ENCODE data around the gene APBB3. TPM values are rescaled to one million over a fixed set of nuclear protein-coding genes. Genes with fewer than 3 reads are reported as not detected.

The APBB3 gene
- total and polyA plus RNA-seq, 2 experiments from 2014 or later, result 13.1 to 13.8 TPM

DNA sequence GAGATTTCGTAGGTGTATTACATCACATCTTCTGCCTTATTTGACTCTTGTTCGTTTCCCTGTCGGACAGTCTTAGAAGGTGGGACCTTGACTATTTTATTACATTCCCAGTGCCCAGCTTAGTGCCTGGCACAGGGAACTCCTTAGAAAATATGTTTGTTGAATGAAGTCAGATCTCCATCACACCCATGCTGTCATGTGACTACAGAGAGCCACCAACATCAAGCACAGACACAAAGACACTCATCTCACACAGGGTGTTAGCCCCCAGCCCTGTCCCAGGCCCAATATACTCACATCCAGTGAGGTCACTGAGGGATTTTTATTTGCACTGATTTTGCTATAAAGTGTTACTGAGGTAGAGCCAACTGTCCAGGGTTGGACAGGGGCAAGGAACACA lies 6.4 kb downstream of the APBB3 start:
- Histone ChIP-seq H3K4me1 (ENCODE audit: insufficient read depth) (peaks cover 32% of the 10 kb centered on the region), H2AFZ (peak overlapping the region; percentile 69), H3K4me2 (ENCODE audit: unreplicated experiment) (peak overlapping the region; percentile 94), H3K9me2 (ENCODE audit: insufficient read depth) (no peaks in the 10 kb centered on the region), H3K27me3 (replicated peaks; ENCODE audit: insufficient read depth) (no peaks in the 10 kb centered on the region), H3K36me3 (ENCODE audit: low read depth) (0 out of 2 replicates have a peak, but pooled peaks cover 6% of the 10 kb centered on the region), H3K27ac (peak overlapping the region; percentile 84), H3F3A (ENCODE audit: insufficient read depth) (peaks cover 34% of the 10 kb centered on the region), H4K20me1 (ENCODE audit: insufficient read depth) (0 out of 2 replicates have a peak, but pooled peaks cover 6% of the 10 kb centered on the region), H3K4me3 (peak overlapping the region; percentile 86), H3K9ac (peak overlapping the region; percentile 98), H3K79me2 (ENCODE audit: insufficient read depth) (peaks cover 47% of the 10 kb centered on the region), H3K9me3 (ENCODE audit: low read depth) (no peaks in the 10 kb centered on the region)
- DNase-seq, result no peak
- in situ Hi-C loops (cut with MboI), result no loop called here
- TF ChIP-seq EZH2 (IDR thresholded peaks at IDR 0.05; ENCODE audit: insufficient read depth, poor library complexity, severe bottlenecking), result no peak
- WGBS, 2 experiments (ENCODE audit: low coverage in 1 of 2, low lambda C conversion rate in 2 of 2, missing lambda C conversion rate in 2 of 2), result 80 to 86% methylated on average over 3 of the region's 3 CpGs

GRCh38 chr5:140557136-140557805 lies 7.1 kb downstream of the APBB3 start, which contains the start of gene SRA1:
SRA1 (minus strand) TSS chr5:140557473; CDS start chr5:140557452, 21 bp downstream.
- H2AFZ ChIP-seq, result peak within 1 kb of the TSS; percentile 69
- H3K4me3 ChIP-seq, result peak within 1 kb of the TSS; percentile 86
- H3K36me3 ChIP-seq (ENCODE audit: low read depth), result 0 out of 2 replicates have a peak, but pooled peaks cover 11% of the 10 kb centered on the region
- H3K4me2 ChIP-seq (ENCODE audit: unreplicated experiment), result peak within 1 kb of the TSS; percentile 94
- no peaks in the 10 kb centered on the region for H3K27me3 ChIP-seq (replicated peaks; ENCODE audit: insufficient read depth)
- DNase-seq, result peak; percentile 96
- H3K9me2 ChIP-seq (ENCODE audit: insufficient read depth), result no peaks in the 10 kb centered on the region
- TF ChIP-seq EZH2 (IDR thresholded peaks at IDR 0.05; ENCODE audit: insufficient read depth, poor library complexity, severe bottlenecking), result no peak
- no peak for TF ChIP-seq EZH2phosphoT487 (IDR thresholded peaks at IDR 0.05; ENCODE audit: insufficient read depth, low read depth)
- H3K9ac ChIP-seq, result peak within 1 kb of the TSS; percentile 98
- H3K27ac ChIP-seq, result peak within 1 kb of the TSS; percentile 84
- WGBS, 2 experiments (ENCODE audit: low coverage in 1 of 2, low lambda C conversion rate in 2 of 2, missing lambda C conversion rate in 2 of 2), result 1 to 3% methylated on average over 44 to 46 of the region's 46 CpGs
- 0 out of 2 replicates have a peak, but pooled peaks cover 8% of the 10 kb centered on the region for H4K20me1 ChIP-seq (ENCODE audit: insufficient read depth)
- no peaks in the 10 kb centered on the region for H3K9me3 ChIP-seq (ENCODE audit: low read depth)
- H3K4me1 ChIP-seq (ENCODE audit: insufficient read depth), result peaks cover 31% of the 10 kb centered on the region
- H3K79me2 ChIP-seq (ENCODE audit: insufficient read depth), result peaks cover 50% of the 10 kb centered on the region
- in situ Hi-C loops (cut with MboI), result no loop called here
- peaks cover 34% of the 10 kb centered on the region for H3F3A ChIP-seq (ENCODE audit: insufficient read depth)

DNA sequence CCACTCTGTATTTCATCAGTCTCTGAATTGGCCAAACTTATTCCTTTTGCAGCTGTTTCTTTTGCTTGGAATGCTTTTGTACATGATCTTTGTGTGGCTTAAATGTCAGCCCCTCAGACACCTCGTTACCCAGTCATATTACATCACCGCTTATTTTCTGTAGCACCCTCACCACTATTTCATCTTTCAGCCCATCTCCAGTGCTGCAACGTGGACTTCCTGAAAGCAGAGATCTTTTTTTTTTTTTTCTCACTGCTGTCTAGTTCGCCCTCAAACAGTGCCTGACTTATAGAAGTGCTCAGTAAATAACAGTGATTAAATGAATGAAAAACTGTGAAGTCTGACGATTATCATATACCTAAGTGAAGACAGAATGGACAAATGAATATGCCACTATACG lies 8.0 kb downstream of the APBB3 start:
- peak overlapping the region; percentile 98 for H3K9ac ChIP-seq
- 2 to 4% methylated on average over 6 of the region's 6 CpGs for WGBS, 2 experiments (ENCODE audit: low coverage in 1 of 2, low lambda C conversion rate in 2 of 2, missing lambda C conversion rate in 2 of 2)
- H2AFZ ChIP-seq, result peak overlapping the region; percentile 69; the same call in 1 of the 2 replicates
- H4K20me1 ChIP-seq (ENCODE audit: insufficient read depth), result 0 out of 2 replicates have a peak, but pooled peaks cover 8% of the 10 kb centered on the region
- H3K36me3 ChIP-seq (ENCODE audit: low read depth), result peaks cover 16% of the 10 kb centered on the region; the same call in 1 of the 2 replicates
- no peaks in the 10 kb centered on the region for H3K9me3 ChIP-seq (ENCODE audit: low read depth)
- no peaks in the 10 kb centered on the region for H3K9me2 ChIP-seq (ENCODE audit: insufficient read depth)
- peaks cover 58% of the 10 kb centered on the region for H3K79me2 ChIP-seq (ENCODE audit: insufficient read depth)
- H3F3A ChIP-seq (ENCODE audit: insufficient read depth), result peaks cover 34% of the 10 kb centered on the region
- in situ Hi-C loops (cut with MboI), result no loop called here
- H3K4me1 ChIP-seq (ENCODE audit: insufficient read depth), result peaks cover 31% of the 10 kb centered on the region
- peak overlapping the region; percentile 84 for H3K27ac ChIP-seq
- no peak for TF ChIP-seq EZH2phosphoT487 (IDR thresholded peaks at IDR 0.05; ENCODE audit: insufficient read depth, low read depth)
- no peak for TF ChIP-seq EZH2 (IDR thresholded peaks at IDR 0.05; ENCODE audit: insufficient read depth, poor library complexity, severe bottlenecking)
- peak overlapping the region; percentile 86 for H3K4me3 ChIP-seq
- no peaks in the 10 kb centered on the region for H3K27me3 ChIP-seq (replicated peaks; ENCODE audit: insufficient read depth)
- H3K4me2 ChIP-seq (ENCODE audit: unreplicated experiment), result peak overlapping the region; percentile 94
- DNase-seq, result peak; percentile 62

DNA sequence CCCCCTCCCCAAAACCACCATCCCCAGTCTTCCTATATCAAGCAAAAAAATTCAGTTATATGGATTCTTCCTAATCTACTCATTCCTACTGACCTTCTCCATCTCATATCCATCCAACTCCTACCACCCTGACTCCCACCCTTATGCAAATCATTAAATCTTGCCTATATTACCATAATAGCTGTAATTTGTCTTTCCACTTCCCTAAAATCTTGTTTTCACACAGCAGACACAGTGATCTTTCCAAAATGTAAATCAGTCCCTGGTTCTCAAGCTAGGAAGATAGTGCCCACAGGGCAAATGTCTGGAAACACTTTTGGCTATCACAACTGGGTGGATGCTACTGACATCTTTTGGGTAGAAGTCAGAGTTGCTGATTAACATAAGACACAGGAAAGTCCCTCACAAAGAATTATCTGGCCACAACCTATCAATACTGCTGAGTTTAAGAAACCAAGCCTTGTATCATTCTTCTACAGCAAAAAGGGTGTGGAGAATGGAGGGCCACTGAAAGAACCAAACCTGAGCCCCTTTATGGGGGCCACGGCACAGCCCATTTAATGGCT lies 8.6 kb downstream of the APBB3 start:
- no peaks in the 10 kb centered on the region for H3K27me3 ChIP-seq (replicated peaks; ENCODE audit: insufficient read depth)

More for the DNA sequence above, 8.6 kb downstream of the APBB3 start:
- Histone ChIP-seq H3K4me3 (peak overlapping the region; percentile 86), H3K4me1 (ENCODE audit: insufficient read depth) (peaks cover 31% of the 10 kb centered on the region), H3F3A (ENCODE audit: insufficient read depth) (peaks cover 39% of the 10 kb centered on the region), H2AFZ (no peak overlapping the region), H3K4me2 (ENCODE audit: unreplicated experiment) (peak overlapping the region; percentile 94), H3K36me3 (ENCODE audit: low read depth) (peaks cover 22% of the 10 kb centered on the region; the same call in 1 of the 2 replicates), H4K20me1 (ENCODE audit: insufficient read depth) (0 out of 2 replicates have a peak, but pooled peaks cover 8% of the 10 kb centered on the region), H3K27ac (peak overlapping the region; percentile 84), H3K9me3 (ENCODE audit: low read depth) (no peaks in the 10 kb centered on the region), H3K9me2 (ENCODE audit: insufficient read depth) (no peaks in the 10 kb centered on the region), H3K9ac (peak overlapping the region; percentile 98), H3K79me2 (ENCODE audit: insufficient read depth) (peaks cover 64% of the 10 kb centered on the region)
- DNase-seq, result peak; percentile 34
- TF ChIP-seq EZH2 (IDR thresholded peaks at IDR 0.05; ENCODE audit: insufficient read depth, poor library complexity, severe bottlenecking) (no peak), EZH2phosphoT487 (IDR thresholded peaks at IDR 0.05; ENCODE audit: insufficient read depth, low read depth) (no peak)
- in situ Hi-C loops (cut with MboI), result no loop called here
- 100% methylated on average over 1 of the region's 1 CpG for WGBS, 2 experiments (ENCODE audit: low coverage in 1 of 2, low lambda C conversion rate in 2 of 2, missing lambda C conversion rate in 2 of 2)
